SU-DHL-6 (cell line): ENCODE data around the gene HCFC2.

ENCODE experiments used
- EZH2phosphoT487 ChIP-seq: fragments of 200-600 bp; sonication (generic), shearing (Covaris generic); conservative IDR thresholded peaks from 2 replicates; pipeline ENCODE4 v1.6.1; 2018; ENCODE audit warnings: mild to moderate bottlenecking, antibody characterized with exemption, low read length, moderate library complexity, mixed read lengths
- TF ChIP-seq, protein P1 (sequence below): fragments of 200-600 bp; sonication (generic); IDR thresholded peaks from one replicate; pipeline ENCODE4 v1.5.1; 2017; ENCODE audit warnings: antibody characterized with exemption, mild to moderate bottlenecking, low read length, moderate library complexity; ENCODE audit not compliant: insufficient read depth, poor library complexity, severe bottlenecking

- TF ChIP-seq, protein P1, sequence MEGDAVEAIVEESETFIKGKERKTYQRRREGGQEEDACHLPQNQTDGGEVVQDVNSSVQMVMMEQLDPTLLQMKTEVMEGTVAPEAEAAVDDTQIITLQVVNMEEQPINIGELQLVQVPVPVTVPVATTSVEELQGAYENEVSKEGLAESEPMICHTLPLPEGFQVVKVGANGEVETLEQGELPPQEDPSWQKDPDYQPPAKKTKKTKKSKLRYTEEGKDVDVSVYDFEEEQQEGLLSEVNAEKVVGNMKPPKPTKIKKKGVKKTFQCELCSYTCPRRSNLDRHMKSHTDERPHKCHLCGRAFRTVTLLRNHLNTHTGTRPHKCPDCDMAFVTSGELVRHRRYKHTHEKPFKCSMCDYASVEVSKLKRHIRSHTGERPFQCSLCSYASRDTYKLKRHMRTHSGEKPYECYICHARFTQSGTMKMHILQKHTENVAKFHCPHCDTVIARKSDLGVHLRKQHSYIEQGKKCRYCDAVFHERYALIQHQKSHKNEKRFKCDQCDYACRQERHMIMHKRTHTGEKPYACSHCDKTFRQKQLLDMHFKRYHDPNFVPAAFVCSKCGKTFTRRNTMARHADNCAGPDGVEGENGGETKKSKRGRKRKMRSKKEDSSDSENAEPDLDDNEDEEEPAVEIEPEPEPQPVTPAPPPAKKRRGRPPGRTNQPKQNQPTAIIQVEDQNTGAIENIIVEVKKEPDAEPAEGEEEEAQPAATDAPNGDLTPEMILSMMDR, result no peak
- no peak for TF ChIP-seq EZH2phosphoT487
These were observed 33.6 kb downstream of the HCFC2 start for GRCh38 chr12:104097954-104098353.
